Cardiac fibroblast (primary cell): Measurements from ENCODE around the gene HMCN1.

Experiments used
- DNase-seq, 2 donors: peaks; one replicate each; pipeline versions ENCODE4 v3.0.0 to v3.0.0-alpha.2; 2010; ENCODE audit warnings: low read depth in 2 of 2
- H3K4me3 ChIP-seq, 2 donors: replicated peaks in 1 of 2; 1 replicate in 1 of 2; 2 replicates in 1 of 2; pipeline ENCODE4 v1.5.1; 2011; ENCODE audit warnings: low read depth in 2 of 2, low read length in 2 of 2, mild to moderate bottlenecking in 2 of 2, moderate library complexity in 1 of 2
- CTCF ChIP-seq: IDR thresholded peaks from one replicate; pipeline ENCODE4 v1.5.1; 2011; ENCODE audit warnings: low read depth, mild to moderate bottlenecking, low read length, inconsistent platforms

The HMCN1 gene

GRCh38 chr1:185856482-185856881 lies 122.3 kb downstream of the HMCN1 start:
- no peak for TF ChIP-seq CTCF
- H3K4me3 ChIP-seq, result no peak overlapping the region
- no peak for DNase-seq

GRCh38 chr1:185857442-185857841 lies 123.3 kb downstream of the HMCN1 start:
- no peak overlapping the region for H3K4me3 ChIP-seq
- DNase-seq, result no peak
- TF ChIP-seq CTCF, result no peak

GRCh38 chr1:185860311-185860710 lies 126.1 kb downstream of the HMCN1 start:
- peak in 1 of 2 donors; percentile 40 for DNase-seq
- TF ChIP-seq CTCF, result no peak
- H3K4me3 ChIP-seq, result no peak overlapping the region

GRCh38 chr1:185860859-185861258 lies 126.7 kb downstream of the HMCN1 start:
- no peak for DNase-seq
- no peak overlapping the region for H3K4me3 ChIP-seq
- TF ChIP-seq CTCF, result no peak

GRCh38 chr1:185861630-185862029 lies 127.4 kb downstream of the HMCN1 start:
- peak; percentile 49 to 59 for DNase-seq

GRCh38 chr1:185862235-185862634 lies 128.0 kb downstream of the HMCN1 start:
- peak in 1 of 2 donors; percentile 35 for DNase-seq
- TF ChIP-seq CTCF, result no peak

More at GRCh38 chr1:185861630-185862029, 127.4 kb downstream of the HMCN1 start:
- no peak overlapping the region for H3K4me3 ChIP-seq
- TF ChIP-seq CTCF, result no peak

GRCh38 chr1:185864331-185864730 lies 130.1 kb downstream of the HMCN1 start:
- TF ChIP-seq CTCF, result no peak
- no peak overlapping the region for H3K4me3 ChIP-seq
- DNase-seq, result peak in 1 of 2 donors; percentile 47

More at GRCh38 chr1:185862235-185862634, 128.0 kb downstream of the HMCN1 start:
- H3K4me3 ChIP-seq, result no peak overlapping the region
